Stimulated activated CD8-positive, alpha-beta memory T cell treated with anti-CD3 and anti-CD28 coated beads, Interleukin-2, amount 100 ng/mL, for 48 hours (primary cell): ENCODE results near the gene TXNDC5.

Source experiments
- DNase-seq, 2 donors: peaks; one replicate each; pipeline ENCODE4 v3.0.0-alpha.2; 2020; ENCODE audit warnings: low read depth in 2 of 2

The TXNDC5 gene

DNA sequence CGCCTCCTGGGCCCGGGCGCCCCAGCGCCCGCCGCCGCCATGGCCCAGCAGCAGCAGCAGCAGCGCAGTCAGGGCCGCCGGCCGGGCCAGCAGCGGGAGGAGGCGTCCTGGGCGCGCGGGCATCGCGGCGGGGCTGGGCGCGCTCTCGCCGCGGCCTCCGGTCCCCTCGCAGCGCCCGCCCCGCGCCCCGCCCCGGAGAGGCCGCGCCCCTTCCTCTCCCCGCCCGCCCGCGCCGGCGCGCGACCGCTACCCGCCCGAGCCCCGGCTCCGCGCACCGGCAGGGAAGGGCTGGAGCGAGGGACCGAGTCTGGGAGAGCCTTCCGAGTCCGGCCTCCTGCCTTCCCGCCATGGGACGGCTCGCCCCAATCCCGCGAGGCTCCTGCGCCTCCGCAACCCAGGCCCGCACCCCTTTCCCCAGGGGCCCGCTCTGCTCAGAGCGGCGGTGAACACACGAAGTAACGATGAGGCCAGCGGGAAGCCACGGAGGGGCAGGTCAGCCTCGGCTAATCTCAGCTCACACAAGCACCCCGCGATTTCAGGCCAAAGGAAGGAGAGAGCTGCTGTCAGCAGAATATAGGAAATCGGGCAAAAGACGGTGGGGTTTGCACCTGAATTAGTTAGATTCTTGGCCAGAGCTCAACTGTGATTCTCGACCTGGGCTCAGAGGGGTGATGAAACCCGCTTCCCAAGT lies at the start of gene TXNDC5:
TXNDC5 (minus strand) TSS at position 135 of the 691 bp plus-strand sequence; CDS start at position 123, 12 bp downstream.
- peak; percentile 66 for DNase-seq

DNA sequence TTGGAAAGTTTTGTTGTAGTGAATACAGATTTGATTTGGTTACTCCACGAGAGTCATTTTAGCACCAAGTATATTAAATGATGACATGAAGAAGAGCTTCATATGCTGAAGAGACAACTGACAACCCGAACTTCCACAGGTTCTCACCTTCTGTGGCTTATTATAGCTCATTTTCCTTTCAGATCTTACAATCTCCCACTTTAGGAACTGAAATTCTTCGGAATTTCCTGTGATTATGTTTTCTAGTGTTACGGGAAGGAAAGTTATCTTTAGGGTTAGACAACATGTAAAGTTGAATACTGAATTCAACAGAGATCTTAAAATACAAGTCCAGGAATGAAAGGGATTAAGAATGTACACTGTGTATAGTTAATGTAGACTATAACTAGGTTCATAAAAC lies 49.6 kb upstream of the TXNDC5 start:
- no peak for DNase-seq

DNA sequence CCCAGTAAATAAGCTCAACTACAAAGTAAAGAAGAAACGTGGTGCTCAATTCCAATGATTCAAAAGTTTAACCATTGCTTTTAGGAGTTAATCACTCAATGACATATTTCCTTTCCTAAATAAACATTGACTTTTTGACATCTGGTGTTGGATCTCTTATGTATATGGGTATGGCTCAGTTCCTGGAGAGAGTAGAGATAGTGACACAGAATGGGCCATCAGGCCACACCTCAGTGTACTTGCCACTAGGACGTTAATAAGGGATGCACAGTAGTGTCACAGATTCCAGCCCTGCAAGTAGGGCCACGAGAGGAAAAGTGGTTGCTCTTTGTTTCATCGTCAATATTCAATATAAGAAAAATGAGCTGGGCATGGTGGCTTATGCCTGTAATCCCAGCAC lies 48.9 kb upstream of the TXNDC5 start:
- no peak for DNase-seq

DNA sequence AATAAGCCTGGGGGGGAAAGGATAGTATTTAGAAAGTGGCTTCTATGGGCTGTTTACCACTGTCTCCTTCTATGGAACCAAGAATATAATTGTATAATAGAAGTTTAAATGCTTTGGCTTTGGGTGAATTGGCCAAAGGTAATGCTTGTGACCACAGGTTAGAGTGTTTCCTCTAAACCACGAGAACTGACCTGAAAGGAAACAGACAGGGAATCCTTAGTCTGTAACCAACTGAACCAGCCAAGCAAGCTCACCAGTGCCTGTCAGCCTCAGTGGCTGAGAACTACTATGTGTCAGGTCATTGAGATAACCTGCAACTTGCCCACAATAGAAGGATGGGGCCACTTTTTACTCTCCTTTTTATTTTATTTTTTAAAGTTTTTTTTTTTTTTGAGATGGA lies 47.9 kb upstream of the TXNDC5 start:
- DNase-seq, result no peak

DNA sequence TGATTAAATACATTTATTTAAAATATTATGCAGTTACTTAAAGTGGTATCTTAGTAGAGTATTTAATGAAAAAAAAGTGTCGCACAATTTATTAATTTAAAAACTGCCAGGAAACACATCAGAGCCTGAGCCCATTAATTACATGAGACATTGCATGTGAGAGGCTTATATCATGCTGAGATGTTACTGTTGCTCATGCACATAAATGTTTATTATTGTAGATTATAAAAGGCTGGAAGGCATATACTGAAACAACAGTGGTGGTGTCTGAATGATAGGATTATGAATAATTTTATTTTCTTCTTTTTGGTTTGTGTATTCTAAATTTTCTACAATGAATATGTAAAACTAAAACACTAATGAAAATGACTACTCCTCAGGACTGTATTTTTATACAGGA lies 45.7 kb upstream of the TXNDC5 start:
- DNase-seq, result no peak

DNA sequence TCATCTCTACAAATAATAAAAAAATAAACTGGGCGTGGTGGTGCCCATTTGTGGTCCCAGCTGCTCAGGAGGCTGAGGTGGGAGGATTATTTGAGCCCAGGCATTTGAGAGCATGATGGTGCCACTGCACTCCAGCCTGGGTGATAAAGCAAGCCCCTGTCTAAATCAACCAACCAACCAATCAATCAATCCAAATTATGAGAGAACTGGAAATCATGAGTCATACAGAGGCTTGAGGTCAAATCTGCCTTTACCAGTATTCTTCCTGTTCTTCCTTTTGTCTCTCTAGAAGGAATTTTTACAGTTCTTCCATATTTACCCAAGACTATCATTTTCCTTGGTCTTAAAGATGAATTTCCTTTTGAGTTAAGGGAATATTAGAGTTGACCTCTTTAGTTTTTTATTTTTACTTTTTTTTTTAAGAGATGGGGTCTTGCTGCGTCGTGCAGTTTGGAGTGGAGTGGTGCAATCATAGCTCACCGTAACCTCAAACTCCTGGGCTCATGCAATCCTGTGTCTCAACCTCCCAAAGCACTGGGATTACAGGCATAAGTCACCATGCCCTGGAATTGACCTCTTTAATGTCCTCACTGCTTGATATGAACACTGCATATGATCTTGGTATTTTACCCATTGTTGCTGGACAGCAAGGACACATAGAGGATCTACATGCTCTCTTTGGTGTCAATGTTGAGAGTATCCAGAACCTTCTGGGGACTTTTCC lies 44.1 kb upstream of the TXNDC5 start:
- DNase-seq, result no peak

DNA sequence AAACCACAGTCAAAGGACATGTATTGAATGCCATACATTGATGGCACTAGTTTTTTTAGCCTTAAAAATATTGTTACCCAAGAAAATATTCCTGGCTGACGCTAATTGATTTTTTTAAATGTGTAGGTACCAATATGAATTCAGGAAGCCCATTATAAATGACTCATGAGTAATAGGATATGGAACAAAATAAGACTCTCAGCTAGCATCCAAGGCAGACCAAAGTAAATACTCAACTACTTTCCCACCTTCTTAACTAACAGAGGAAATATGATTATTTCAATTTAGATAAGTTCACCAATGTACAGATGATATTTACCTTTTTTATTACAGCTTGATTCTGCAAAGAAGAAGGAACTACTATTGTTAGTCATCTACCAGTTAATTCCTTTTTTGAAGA lies 43.2 kb upstream of the TXNDC5 start:
- DNase-seq, result no peak

DNA sequence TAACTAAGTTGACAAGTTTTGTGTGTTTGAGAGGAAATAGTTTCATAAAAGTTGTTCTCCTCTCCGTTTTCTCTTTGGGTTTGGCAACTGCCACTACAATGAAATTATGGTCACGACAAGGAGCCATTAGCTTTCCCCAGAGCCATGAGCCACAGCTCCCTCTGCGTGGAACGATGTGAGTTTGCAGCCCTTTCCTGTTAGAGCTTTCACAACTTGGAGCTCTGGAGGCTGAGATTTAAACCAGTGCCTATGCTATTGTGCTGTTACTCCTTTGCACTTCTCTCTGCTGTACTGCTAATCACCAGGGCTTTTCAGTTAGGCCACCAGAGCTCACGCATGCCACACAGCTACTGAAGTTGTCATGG lies 29.3 kb upstream of the TXNDC5 start:
- no peak for DNase-seq

DNA sequence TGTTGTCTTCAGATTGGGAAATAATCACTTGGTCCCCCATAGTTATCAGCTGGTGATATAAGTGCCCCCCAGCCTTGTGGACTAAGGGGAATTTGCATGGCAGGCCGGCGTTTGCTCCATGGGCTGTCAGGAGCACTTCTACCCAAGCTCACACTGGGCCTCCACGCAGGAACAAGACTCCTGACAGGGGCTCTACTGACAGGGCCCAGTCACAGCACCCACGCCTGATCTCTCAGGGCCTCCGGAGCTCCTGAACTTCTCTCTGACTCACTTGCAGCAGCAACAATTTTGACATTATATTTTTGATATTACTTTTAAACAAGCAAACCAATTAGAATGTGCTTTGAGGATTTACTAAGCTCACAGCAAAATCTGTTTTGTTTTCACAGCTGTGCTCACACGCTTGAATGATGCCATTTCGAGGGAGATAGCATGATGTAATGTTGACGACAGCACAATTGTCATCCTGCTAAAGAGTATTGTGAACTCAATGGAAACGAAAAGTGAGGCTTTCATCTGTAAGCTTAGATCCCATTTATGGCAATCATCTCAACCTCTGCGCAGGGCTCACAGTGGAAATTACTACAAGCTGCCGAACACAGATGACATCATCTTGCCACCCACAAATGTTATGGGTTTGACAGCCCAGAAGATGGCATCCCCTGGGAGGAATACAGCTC lies 28.7 kb upstream of the TXNDC5 start:
- DNase-seq, result no peak

DNA sequence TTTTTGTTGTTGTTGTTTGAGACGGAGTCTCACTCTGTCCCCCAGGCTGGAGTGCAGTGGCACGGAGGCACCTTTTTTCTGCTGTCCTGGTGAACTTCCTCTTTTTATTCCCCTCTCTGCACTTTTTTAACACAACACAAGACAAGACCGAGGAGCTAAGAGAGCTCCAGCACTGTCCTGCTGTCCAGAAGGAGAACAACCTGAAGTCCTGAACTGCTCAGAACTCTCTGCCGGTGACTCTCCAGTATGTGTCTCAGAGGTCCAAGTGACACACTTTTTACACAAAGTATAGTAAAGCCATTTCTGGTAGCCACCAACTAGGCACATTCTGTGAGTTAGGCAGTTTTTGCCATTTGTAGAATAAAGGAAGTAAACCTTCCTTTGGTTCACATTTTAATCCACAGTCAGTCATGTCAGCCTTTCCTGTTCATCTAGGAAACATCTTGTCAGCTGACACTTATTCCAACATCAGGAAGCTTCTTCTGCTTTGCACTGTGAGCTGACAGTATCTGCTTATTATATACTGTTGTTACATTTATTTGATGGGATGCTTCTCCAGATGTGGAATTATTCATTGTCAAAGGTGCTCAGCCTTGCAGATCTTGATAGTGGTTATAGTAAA lies 28.1 kb upstream of the TXNDC5 start:
- DNase-seq, result no peak

DNA sequence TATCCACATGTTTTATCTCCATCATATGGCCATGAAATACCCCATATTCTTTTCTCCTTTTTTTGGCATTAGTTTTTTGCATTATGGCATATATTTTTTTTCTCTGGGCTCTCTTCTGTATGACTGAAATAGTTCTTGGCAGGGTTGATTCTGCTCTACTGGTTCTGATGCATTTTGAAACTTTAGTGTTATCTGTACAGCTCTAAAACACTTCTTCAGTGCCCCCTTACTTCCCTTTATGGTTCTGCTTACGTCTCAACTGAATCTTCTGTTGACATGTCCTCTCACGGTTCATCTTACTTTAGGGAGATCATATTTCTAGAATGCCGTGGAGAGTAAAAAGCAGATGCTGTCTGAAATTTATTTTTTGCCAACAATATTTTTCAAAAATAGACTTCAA lies 23.2 kb upstream of the TXNDC5 start:
- no peak for DNase-seq

DNA sequence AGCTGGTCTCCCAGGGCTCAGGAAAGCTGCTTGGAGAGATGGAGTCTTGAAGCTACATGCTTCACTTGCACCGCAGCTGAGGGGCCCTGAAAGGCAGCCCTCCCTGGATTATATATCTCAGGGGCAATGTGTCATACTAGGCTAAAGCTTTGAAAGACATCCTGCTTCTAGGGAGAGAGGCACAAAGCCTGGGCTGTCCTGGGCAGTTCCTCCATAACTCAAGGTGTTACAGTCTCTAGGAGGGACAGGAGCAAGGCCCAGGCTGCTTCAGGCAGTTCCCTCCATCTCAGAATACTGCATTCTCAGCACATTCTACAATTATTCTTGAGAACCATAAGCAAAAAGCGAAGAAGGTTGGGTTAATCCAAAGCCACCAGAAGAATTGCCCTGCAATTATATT lies 22.0 kb upstream of the TXNDC5 start:
- DNase-seq, result no peak

DNA sequence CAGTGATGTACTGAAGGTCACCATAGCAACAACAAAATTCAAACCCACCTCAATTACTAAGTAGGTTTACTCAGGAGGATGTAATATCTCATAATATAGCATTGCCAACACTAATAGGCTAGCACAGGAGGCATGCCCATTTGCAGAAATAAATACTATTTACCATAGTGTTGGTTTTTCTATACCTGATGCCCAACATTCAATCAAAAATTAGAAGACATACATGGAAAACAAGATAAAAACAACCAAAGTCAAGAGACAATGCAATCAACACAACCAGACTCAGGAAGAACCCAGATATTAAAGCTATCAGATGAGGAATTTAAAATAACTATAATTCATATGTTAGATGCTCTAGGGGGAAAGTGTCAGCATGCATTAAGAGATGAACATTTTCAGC lies 14.3 kb upstream of the TXNDC5 start:
- DNase-seq, result no peak

DNA sequence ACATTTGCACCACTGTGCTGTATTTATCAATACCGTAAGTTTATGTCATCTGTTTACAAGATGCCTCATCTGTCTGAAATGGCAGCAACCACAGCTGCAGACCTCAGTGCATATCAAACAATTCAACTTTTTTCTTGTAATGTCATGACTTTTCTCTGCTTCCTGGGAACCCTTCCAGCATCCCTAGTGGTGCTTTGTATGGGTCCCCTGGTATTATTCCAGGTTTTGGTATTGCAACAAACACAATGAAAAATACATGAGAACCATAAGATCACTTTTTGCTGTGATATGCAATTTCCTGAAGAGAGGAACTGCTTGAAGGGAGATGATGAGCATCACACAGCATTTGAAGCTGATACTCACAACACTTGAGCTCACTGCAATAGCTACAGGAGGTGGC lies 12.0 kb upstream of the TXNDC5 start:
- DNase-seq, result no peak

DNA sequence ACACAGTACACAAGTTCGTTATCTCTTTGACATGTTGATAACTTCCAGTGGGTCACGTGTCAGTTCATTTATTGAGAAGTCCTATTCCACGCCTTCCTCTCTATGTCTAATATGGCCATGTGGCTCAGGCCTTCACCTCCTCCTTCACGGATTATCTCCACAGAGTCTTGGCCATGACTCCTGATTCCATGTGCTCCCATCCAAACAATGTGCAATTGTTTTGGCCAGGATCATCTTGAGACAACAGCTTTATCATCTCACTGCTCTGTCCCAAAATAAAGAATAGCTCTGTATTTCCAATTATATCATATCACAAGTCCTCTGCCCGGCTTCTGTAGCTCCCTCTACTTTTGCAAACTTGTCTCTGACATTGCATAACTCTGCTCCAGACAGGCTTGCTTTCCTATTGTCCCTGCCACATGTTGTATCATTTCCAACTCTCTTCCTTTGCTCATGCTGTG lies 11.1 kb upstream of the TXNDC5 start:
- no peak for DNase-seq

DNA sequence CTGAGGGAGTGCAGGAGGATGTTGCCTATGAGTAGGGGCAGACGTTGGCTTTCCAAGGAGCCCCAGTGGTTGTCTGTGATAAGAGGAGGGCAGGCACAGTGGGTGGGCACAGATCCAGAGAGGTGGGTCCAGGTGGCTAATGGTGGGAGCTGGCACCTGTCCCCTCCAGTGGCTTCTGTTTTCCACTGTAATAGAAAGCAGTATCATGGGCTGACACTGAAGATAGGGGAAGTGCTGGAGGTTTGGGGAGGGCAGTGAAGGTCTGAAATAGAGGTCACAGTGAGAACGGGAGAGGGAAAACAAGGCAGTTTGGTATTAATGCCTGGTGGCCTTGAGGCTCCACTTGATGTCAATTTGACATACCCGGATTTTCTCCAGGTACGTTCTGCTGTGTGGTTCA lies 10.5 kb upstream of the TXNDC5 start:
- no peak for DNase-seq

DNA sequence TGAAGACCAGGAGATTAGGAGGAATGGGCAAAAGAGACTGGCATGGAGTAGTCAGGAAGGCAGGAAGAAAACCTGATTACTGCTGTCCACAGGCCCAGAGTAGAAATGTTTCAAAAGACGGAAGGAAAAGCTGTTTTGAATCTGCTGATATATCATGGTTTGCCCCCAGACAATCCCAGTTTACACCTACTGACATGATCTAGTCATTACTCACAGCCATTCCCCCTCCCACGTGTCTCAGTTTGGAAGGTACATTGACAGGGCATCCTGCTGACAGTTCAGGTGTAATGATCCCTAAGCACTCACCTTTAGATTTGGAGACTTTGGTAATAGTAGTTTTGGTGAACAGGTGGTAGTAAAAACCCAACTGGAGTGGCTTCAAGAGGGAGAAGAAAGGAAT lies 9.8 kb upstream of the TXNDC5 start:
- DNase-seq, result no peak

DNA sequence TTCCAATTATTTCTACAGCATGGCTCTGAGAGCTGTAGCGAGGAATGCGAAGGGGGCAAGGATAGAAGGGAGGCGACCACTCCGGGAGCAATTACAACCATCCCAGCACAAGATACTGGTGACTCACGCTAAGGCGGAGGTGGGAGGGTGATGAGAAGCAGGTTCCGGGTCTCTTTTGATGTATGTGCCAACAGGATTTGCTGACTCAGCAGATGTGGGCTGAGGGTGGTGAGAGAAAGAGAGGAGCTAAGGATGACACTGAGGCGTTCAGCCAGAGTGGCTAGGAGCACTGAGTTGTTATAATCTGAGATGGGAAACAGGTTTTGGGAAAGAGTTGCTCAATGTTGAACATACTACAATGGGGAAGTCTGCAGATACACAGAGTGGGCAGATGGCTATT lies 9.3 kb upstream of the TXNDC5 start:
- DNase-seq, result no peak

DNA sequence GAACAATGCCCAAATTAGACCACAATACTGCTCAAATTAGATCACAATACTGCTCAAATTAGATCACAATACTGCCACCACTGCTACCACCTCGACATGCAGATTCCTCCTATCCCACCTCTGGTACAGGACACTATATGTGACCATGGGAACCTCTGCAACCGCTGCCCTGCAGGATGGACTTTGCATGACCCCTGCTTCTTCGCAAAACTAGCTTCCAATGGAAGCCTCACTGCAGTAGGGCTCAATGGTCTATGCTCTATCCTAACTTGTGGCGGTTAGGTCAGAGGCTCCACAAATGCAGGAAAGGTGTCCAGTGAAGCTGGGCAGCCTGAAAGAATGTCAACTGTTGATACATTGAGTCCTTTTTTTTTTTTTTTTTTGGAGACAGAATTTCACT lies 7.8 kb upstream of the TXNDC5 start:
- DNase-seq, result no peak

DNA sequence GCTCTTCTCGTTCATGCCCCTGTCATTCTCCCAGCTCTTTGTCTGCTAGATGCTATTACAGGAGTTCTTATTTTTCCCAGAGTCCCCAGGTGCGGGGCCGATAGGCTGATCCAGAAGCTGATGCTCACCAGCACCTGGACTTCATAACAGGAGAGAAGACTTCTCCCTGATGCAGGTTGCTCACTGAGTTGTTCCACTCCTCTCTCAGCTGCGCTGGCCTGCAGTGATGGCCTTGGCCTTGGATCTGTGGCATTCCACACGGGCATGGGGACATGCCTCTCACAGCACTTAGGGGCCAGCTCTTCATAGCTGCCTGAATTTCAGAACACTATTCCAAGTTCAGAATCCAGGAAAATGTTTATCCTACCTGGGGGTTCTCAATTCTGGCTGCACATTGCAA lies 7.1 kb upstream of the TXNDC5 start:
- no peak for DNase-seq

DNA sequence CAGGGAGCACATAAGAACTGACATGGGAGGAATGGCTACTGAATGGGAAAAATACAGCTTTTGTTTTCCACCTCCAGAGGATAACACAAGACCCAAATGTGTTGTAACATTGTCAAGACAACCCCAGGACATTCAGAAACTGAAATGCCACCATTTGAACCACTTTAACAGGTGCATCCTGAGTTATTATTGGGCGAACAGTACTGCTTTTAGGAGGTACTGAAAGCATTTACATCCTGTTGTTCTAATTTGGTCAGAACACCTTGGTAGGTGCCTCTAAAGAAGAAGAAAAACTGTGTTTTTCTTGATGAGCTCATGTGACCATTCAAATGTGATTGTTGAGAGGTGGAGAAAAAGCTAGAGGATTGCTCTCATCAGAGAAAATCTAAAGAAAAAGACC lies 6.4 kb upstream of the TXNDC5 start:
- no peak for DNase-seq

DNA sequence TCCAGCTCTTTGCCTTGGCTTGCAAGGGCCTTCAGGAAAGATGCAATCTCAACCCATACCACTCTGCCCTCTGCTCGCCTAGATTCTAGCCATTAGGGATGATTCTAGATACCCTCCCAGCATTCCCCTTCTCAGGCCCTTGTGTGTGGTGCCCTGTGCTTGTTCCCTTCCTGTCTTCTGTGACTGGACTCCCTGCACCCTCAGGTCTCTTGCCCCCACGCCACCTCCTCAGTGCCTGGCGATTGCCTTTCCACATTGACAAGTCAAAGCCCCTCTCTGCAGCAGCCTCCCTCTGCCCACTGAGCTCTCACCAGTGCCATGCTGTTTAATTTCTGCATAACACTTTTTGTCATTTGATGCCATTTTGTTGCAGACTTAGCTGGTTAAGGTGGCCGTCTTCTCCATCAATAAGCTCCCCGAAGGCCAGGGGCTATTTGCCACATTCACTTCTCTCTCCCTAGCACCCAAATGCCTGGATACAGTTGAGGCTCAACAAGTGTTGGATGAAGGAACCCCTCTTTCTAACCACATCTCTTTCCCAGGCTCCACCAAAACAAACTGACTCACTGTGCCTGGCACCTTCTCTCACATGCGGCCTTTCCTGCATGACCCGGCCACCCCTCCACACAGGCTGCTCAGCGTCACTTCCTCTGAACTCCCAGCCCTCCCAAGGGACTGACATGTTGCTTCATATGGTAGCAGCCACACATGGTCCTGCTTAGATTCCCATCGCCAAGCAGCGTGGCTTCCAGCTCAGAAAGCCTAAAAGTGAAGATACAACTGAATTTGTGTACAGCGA lies 4.6 kb upstream of the TXNDC5 start:
- DNase-seq, result no peak
